GM19240 (cell line): ENCODE measurements around the gene IRF7.
"Not testable (repeated sequence)": the region's sequence is repeated elsewhere in the genome, so short reads cannot be mapped to it uniquely, and the experiment has no call there.

Experiments used
- DNase-seq: peaks from one replicate; pipeline ENCODE4 v3.0.0; 2011; ENCODE audit warnings: low spot score; ENCODE audit not compliant: insufficient read length

IRF7 gene

DNA sequence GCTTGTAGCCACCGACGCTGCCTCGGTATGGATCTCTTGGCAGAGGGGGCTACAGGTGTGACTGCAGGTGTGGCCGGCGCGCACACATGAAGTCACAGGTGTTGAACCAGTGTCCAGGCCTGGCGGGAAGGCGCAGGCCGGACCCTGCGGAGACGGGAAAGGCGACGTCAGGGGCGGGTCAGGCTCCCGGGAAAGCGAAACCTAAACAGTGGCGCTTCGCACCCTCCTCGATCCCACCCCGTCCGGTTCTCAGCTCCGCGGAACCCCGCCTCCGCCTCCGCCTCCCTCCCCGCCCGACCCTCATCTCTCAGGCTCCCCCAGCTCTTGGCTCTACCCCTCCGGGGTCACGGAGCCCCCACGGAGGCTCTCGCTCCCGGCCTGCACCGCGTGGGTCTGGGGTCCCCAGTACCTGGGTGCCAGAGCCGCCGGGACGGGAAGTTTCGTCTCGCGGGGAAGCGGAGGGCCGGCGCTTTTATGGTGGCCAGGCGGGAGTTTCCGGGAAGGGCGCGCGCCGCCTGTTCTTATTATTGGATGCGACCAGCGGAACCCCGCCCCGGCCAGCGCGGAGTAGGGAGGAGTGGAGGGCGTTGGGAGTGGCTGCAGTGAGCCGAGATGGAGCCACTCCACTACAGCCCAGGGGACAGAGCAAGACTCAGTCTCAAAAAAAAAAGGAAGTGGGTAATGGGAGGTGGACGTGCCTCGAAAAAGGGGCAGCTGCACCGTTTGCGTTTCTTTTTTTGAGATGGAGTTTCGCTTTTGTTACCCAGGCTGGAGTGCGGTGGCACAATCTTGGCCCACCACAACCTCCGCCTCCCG lies at the start of gene IRF7:
IRF7 (minus strand) TSS at position 447 of the 816 bp plus-strand sequence. CDS start 586 bp downstream, outside the sequence.
- DNase-seq: peak; percentile 98

DNA sequence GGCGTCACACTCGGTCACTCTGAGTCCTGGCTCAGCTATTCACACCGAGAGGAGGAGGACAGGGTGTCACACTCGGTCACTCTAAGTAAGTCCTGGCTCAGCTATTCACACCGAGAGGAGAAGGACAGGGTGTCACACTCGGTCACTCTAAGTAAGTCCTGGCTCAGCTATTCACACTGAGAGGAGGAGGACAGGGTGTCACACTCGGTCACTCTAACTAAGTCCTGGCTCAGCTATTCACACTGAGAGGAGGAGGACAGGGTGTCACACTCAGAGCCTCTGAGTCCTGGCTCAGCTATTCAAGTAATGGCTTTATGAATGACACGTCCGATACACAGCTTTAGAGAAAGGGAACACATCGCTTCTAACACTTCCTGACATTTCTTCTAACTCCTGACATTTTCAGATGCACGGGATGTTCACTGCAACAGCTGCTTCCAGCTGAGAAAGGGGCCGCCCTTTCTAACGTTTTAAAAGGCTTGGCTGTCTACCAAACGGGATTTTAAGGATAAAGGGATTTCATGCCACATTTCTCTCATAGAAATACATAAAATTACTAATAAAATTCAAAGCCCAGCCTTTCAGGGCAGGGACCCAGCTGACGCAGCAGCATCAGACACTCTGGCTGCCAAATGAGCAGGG lies 49.4 kb upstream of the IRF7 start:
- DNase-seq: no peak

DNA sequence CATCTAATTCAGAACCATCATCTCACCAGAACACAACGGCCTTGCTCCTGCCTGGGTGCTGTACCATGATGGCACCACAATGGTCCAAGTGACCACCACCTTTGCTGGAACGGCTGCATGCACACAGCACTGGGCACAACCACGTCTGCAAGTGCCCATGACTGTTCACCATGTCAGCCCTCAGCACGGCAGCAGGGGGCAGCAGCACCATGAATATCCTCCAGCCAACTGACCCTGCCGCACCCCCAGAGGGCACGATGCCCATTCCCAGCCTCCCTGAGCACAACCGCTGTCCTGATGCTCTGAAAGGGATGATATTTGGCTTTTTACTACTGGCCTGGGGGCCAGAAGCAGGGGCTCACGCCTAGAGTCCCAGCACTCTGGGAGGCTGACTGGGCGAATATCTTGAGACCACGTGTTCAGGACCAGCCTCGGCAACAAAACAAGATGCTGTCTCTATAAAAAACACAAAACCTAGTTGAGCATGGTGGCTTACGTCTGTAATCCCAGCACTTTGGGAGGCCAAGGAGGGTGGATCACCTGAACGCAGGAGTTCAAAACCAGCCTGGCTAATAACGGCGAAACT lies 47.0 kb upstream of the IRF7 start:
- peak; percentile 69 for DNase-seq

DNA sequence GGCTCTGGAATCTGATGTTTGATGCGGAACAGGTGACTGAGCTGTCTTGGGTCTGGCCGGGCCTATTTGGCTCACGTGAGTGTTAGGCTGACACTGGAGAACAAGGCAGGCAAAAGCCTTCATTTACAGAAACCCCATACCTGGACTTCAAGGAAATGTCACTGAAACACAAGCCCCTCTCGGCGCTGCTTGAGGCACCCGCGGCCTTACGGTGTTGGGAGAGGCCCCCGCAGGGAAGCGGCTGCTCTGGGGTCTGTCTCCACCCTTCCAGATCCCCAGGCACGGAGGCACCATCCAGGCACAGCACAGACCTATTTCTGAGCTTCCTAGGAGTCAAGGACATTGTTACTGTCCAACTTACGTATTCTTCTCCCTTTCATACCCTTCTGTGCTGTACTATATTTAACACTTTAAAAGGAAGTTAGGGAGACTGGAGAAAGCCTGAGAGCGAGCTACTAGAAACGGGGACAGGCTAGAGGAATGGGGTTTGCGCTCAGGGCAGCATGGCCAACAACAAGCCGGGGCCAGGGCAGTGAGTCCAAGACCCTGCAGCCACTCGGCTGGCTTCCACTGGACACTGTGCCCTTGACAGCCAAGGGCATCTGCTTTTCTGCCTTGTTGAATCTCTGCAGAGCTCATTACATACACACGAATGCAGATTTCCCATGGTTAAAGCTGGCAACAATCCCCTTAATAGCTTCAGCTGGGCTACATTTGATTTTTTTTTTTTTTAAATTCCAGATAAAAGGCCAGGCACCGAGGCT lies 45.1 kb upstream of the IRF7 start:
- DNase-seq: no peak

DNA sequence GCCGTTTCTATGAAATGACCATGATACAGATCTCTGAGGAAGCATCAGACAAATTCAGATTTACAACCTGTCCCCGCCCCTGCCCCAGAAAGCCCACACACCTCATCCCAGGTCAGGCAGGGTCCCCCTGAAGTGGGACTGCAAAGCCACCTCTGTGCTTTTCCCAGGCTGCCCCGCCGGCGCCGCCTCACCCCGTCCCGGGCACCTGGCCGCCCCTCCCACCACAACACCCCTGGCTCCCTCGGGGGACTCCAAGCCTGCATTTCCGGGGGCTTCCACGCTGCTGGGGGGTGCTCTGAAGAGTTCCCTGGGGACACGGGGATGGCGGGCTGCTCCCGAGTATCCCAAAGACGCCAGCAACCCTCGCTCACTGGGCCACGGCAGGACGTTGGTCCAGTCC lies 44.5 kb upstream of the IRF7 start:
- DNase-seq: no peak

DNA sequence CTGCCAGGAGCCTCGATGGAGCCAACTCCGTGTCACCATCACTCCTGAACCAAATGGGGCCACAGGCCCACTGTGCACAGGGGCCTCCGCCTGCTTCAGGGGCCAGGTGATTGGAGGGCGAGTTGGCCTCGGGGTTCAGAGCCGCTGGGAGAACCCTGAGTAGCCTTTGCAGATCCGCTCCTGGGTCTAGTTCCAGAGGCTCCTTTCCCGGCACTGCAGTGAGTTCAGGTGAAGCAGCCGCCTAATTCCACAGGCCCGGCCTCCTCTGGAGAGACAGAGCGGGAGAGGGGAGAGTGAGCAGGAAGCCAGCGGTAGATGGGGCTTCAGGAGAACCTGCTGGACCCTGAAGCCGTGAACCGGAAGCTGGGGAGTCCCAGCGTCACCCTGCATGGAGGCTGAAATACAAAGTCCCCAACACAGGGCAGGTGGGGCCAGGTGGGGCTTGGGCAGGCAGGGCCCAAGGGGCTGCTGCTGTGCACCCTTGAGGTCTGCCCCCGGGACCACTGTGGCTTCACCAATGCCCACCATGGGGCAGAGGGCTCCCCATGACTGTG lies 43.9 kb upstream of the IRF7 start:
- no peak for DNase-seq

DNA sequence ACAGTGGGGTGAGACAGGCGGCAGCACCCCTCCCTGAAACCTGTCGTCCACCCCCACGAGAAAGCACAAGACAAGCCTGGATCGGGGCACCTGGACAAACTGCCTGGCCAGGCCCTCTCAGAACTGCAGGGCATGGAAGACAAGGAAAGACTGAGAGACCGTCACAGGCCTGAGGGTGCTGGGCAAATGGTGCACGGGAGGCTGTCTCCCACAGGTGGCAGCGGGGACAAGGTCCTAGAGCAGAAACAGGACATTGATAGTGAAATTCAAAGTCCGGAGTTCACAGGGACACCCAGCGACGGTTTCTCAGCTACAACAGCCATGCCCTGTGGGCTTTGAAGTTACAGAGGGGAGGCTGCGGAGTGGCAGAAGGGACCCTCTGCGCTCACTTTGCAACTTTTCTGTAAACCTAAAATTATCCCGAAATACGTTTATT lies 42.0 kb upstream of the IRF7 start:
- DNase-seq: no peak

DNA sequence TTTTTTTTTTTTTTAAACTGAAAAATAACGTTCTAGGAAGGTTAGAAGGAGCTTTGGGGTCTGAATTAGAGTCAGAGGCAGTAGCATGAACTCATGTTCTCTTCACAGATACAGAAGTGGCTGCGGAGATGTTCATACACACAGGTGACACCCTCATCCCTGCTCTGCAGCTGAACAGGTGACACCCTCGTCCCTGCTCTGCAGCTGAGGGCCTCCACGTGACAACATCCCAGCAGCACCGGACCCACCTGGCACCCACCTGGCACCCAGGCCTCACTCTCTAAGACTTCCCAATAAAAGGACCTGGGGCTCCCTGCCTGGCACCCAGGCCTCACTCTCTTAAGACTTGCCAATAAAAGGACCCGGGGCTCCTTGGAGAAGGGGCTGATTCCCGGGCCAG lies 41.1 kb upstream of the IRF7 start:
- no peak for DNase-seq

DNA sequence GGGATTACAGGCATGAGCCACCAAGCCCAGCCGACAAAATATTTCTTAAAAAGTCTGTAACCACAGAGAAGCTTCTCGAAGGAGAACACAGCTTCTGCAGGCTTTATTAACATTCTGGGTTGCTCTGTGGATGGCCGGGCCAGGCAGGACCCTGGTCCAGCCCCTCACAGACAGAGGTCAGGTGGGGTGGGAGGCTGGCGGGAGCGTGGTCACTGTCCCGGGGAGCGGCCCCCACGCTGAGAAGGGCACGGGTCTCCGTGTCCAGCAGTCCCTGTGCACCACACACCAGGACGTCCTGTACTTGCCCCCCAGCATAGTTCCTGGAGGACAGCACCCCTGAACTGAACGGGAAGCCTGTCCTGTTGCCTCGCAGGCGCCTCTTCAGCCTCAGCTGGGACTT lies 40.7 kb upstream of the IRF7 start:
- no peak for DNase-seq

DNA sequence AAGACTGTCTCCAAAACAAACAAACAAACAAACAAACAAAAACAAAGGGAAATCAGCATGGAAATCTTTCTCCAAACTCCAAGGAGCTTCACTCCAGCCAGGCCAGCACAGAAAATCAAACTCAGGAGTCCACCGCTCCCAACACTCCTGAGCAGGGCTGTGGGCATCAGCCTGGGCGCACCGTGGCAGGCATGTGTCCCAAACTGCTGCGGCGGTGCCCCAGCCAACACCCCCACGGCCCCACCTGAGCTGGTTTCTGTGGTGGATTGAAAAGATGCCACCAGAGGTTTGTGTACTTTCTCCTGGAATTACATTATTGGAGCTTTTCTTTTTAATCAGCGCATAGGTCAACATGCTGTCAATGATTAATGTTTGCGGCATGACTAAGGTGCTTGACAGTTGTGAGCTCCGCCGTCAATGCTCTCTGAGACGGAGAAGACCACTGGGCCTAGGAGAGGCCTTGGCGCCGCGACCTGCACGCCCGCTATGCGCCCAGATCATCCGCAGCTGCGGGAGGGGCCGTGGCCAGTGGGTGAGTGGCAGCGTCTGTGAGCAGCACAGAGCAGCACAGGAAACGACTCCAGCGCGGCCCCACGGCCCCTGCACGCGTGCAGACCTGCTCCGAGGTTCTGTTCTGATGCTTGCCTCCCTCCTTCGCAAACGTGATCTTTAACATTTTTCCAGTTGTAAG lies 39.4 kb upstream of the IRF7 start:
- DNase-seq: no peak

DNA sequence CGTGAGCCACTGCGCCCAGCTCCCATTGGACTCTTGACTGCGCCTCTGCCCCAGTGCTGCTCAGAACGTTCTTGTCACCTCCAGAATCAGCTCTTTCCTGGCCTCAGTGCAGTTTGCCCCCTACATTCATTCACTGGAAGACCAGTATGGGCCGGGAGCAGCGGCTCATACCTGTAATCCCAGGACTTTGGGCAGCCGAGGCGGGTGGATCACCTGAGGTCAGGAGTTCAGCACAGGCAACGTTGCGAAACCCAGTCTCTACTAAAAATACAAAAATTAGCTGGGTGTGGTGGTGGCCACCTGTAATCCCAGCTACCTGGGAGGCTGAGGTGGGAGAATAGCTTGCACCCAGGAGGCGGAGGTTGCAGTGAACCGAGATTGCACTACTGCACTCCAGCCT lies 38.7 kb upstream of the IRF7 start:
- not testable (repeated sequence) for DNase-seq

DNA sequence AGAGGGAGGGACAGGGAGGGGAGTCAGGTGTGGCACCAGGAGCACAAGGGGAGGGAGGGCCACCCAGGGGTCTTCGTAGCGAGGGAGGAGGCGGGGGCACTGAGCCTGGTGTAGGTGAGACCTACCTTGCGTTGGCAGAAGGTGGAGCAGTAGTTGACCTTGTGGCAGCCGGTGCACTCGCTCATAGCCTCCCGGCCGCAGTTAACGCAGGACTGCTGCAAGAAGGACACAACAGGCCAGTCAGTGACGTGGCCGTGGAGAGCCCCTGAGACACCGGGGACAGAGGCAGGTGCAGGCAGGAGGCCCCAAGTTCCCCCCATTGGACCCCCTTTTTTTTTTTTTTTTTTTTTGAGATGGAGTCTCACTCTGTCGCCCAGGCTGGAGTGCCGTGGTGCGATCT lies 38.1 kb upstream of the IRF7 start:
- DNase-seq: no peak

DNA sequence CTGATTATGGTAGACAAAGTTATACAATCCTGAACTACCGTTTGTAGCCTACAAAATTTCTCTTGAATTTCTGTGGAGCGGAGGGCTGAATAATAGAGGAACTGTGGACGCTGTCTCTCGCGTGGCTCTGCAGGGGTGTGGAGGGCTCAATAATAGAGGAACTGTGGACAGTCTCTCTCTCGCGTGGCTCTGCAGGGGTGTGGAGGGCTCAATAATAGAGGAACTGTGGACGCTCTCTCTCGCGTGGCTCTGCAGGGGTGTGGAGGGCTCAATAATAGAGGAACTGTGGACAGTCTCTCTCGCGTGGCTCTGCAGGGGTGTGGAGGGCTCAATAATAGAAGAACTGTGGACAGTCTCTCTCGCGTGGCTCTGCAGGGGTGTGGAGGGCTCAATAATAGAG lies 37.4 kb upstream of the IRF7 start:
- DNase-seq: not testable (repeated sequence)

DNA sequence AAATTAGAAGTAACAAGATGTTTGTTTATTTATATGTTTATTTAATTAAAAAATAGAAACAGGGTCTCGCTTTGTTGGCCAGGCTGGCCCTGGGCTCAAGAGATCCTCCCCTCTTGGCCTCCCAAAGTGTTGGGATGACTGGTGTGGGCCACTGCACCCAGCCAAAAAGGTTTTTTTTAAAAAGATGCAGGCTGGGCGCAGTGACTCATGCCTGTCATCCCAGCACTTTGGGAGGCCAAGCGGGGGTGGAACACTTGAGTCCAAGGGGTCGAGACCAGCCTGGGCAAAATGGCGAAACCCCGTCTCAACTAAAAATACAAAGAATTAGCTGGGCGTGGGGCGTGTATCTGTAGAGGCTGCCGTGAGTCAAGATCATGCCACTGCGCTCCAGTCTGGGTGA lies 34.7 kb upstream of the IRF7 start:
- DNase-seq: no peak

DNA sequence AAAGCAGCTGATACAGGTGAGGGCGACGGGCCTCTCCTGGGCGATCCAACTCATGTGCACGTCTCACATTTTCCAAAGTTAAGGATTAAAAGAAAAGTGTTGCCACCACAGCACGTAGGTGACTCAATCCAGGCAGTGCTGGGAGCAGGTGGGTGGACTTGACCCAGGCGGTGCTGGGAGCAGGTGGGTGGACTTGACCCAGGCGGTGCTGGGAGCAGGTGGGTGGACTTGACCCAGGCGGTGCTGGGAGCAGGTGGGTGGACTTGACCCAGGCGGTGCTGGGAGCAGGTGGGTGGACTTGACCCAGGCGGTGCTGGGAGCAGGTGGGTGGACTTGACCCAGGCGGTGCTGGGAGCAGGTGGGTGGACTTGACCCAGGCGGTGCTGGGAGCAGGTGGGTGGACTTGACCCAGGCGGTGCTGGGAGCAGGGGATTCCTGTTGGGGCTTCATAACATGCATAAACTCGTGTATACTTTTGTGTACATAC lies 32.0 kb upstream of the IRF7 start:
- not testable (repeated sequence) for DNase-seq

DNA sequence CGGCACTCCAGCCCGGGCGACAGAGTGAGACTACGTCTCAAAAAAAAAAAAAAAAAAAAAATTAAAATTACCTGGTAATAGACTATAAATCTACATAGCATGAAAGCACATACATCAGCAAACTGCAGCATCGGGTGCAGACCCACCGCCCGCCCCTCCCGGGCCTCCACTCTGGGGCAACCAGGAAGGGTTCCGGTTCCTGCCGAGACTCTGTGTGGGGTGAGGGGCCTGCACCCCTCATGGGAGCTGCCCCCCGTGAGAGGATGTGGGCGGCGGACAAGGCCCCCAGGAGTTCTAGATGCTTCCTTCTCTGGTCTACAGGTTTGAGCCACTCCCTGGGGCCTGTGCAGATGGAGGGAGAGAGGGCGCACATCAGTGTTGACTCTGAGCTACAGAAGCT lies 30.5 kb upstream of the IRF7 start:
- DNase-seq: no peak

DNA sequence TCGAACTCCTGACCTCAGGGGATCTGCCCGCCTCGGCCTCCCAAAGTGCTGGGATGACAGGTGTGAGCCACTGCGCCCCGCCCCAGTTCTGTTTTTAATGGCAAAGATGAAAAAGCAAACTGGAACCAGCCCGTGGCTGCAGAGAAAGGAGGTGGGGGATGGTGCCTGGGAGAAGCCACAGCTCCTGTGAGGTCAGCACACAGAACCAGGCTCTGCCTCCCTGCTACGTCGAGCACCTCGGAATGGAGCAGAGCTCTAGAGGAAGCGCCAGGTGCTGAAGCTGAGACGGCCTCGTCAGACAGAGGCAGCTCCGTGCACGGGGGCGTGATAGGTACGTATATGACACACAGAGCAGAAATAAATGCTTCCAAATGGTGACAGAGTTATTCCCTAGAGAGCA lies 29.8 kb upstream of the IRF7 start:
- no peak for DNase-seq

DNA sequence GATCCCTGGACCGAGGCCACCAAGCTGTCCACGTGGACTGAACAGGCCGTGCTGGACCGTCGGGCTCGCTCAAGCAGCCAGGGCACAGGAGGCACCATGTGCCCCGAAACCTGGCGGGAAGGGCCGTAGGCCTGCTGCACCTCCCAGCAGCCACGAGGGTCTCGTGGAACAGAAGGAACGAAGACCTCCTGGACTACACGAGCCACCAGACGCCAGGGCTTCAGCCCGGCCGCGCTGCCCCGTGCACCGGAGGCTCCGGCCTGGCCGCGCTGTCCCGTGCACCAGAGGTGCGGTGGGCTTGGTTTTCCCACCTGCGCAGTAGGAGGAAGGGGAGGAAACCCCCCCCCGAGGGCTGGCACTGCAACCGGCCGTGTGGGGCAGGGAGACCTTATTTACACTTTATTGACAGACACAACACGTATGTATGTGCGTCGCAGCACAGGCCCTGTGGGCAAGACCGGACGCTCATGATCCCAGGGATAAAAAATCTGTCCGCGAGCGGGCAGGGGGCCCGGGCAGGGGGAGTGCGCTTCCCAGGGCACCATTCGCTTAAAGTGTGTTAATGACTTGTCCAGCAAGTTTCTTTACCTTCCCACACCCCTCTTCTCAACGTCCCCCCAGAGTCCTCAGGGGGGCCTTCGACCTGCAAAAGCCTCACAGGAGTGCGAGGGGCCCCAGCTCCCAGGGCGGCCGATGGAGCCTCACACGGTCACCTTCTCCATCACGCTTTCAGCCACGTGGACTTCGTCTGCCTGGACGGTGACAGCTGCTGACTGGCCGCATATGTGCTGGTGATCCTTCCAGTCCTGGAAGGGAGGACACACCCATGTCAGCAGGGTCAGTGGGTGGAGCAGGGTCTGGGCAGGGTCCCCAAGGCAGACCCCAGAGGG lies 28.3 kb upstream of the IRF7 start:
- no peak for DNase-seq

DNA sequence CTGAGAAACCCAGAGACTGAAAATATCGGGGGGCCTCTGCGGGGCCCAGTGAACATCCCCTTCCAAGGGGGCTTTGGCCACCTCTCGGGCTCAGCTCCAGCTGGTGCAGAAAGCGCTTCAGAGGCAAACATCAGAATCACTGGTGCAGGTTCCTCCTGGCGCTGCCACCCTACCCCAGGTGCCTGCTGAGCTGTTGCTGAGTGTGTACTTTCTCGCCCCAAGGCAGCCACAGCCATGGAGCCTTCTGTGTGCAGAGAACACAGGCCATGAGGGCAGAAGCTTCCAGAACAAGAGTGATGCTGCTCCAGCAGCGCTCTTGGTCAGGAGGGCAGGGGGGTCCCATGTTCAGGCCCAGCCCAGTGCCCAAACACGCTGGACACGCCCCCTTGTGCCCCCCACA lies 27.6 kb upstream of the IRF7 start:
- no peak for DNase-seq
